NOMO-1 (cell line): Measurements from ENCODE around the gene ERCC3.

Experiments
- DNase-seq, 2 experiments: peaks; one replicate each; lab custom pipeline; 2025; ENCODE audit not compliant: unreplicated experiment in 2 of 2; lab: John Stamatoyannopoulos, UW

ERCC3 gene

GRCh38 chr2:127293748-127294562, at the start of gene ERCC3:
Gene ERCC3, minus strand, starts transcription at chr2:127294144. Its CDS starts 63 bp downstream, at chr2:127294081.
- DNase-seq: peak; percentile 69 to 78

- no peak for DNase-seq
Measured at GRCh38 chr2:127343277-127343676, 49.3 kb upstream of the ERCC3 start.

GRCh38 chr2:127342101-127342500, 48.2 kb upstream of the ERCC3 start:
- peak in 1 of 2 experiments; percentile 25 for DNase-seq

GRCh38 chr2:127332335-127332734, 38.4 kb upstream of the ERCC3 start:
- no peak for DNase-seq

- no peak for DNase-seq
Measured at GRCh38 chr2:127330753-127331152, 36.8 kb upstream of the ERCC3 start.

- no peak for DNase-seq
Measured at GRCh38 chr2:127326289-127326945, 32.5 kb upstream of the ERCC3 start.

- DNase-seq: peak in 1 of 2 experiments; percentile 13
Measured at GRCh38 chr2:127324635-127325034, 30.7 kb upstream of the ERCC3 start.

- no peak for DNase-seq
Measured at GRCh38 chr2:127321303-127321702, 27.4 kb upstream of the ERCC3 start.

- DNase-seq: no peak
Measured at GRCh38 chr2:127320586-127321275, 26.8 kb upstream of the ERCC3 start.

GRCh38 chr2:127320067-127320466, 26.1 kb upstream of the ERCC3 start:
- no peak for DNase-seq

GRCh38 chr2:127314193-127314988, 20.4 kb upstream of the ERCC3 start:
- peak in 1 of 2 experiments; percentile 18 for DNase-seq

- DNase-seq: peak; percentile 64 to 79
Measured at GRCh38 chr2:127313406-127313805, 19.5 kb upstream of the ERCC3 start.

GRCh38 chr2:127310980-127311379, 17.0 kb upstream of the ERCC3 start:
- no peak for DNase-seq

GRCh38 chr2:127309468-127309867, 15.5 kb upstream of the ERCC3 start:
- DNase-seq: no peak

GRCh38 chr2:127308586-127309138, 14.7 kb upstream of the ERCC3 start:
- DNase-seq: no peak

- DNase-seq: peak; percentile 32 to 87
Measured at GRCh38 chr2:127305990-127306585, 12.1 kb upstream of the ERCC3 start.

- DNase-seq: no peak
Measured at GRCh38 chr2:127302168-127302567, 8.2 kb upstream of the ERCC3 start.

- DNase-seq: no peak
Measured at GRCh38 chr2:127293386-127293747, 577 bp downstream of the ERCC3 start.

- DNase-seq: no peak
Measured at GRCh38 chr2:127288274-127288673, 5.7 kb downstream of the ERCC3 start.

GRCh38 chr2:127283275-127283674, 10.7 kb downstream of the ERCC3 start:
- DNase-seq: no peak
